H1 (cell line): ENCODE measurements around the gene CAMTA1. TPM values are rescaled to one million over a fixed set of nuclear protein-coding genes. Genes with fewer than 3 reads are reported as not detected.

Experiments used
- polyA plus RNA-seq, 7 experiments: library from polyadenylated mRNA; depleted of rRNA in 3 of 7; stranded (reverse) in 5 of 7; unstranded in 2 of 7; fragments of >200 nt in 5 of 7; fragments of 200-250 nt in 2 of 7; gene quantifications; 1 replicate in 5 of 7; 2 replicates in 1 of 7; 4 replicates in 1 of 7; pipeline versions ENCODE4 v1.2.1 to v1.2.3, GENCODE V29; 2011 to 2013; ENCODE audit warnings: missing spikeins in 2 of 7, mixed read lengths in 2 of 7
- small RNA-seq: library from polyadenylated mRNA; stranded (forward); fragments of <200 nt; extraction: miRNeasy Mini kit (QIAGEN cat#:217004); gene quantifications from one replicate; pipeline ENCODE3, GENCODE V24; 2013; ENCODE audit not compliant: insufficient read depth
- total RNA-seq: library from RNA; stranded (reverse); fragmentation: NEBNext Ultra II Directional; extraction: Animal tissue kit (Norgen Biotek cat#: 25700); gene quantifications from 2 replicates; pipeline ENCODE4 v1.2.1, GENCODE V29; 2021

CAMTA1 gene
- total and polyA plus RNA-seq, 2 of the 8 experiments (the other 6 are each of a cell fraction or from before 2014, with no cell fraction given): 65.0 to 119 TPM

Small RNA genes lying within 50 kb of the gene (small RNA-seq; reads per million reads assigned to genes)
- gene AL359881.1 (not detected), gene AL590128.1 (not detected), gene RNU1-8P (not detected)

Other genes with a start within 250 kb of the CAMTA1 start
- 38.1 and 42.9 TPM in 2 replicates for gene NOL9, start 230.9 kb upstream of the CAMTA1 start, total RNA-seq
- 11.6 and 17.1 TPM in 2 replicates for gene NOL9, start 230.9 kb upstream of the CAMTA1 start, polyA plus RNA-seq (2011; rRNA removed)
- gene TAS1R1, start 230.1 kb upstream of the CAMTA1 start, total RNA-seq: 0.13 TPM in 1 of 2 replicates, not detected in the other
- gene TAS1R1, start 230.1 kb upstream of the CAMTA1 start, polyA plus RNA-seq (2011; rRNA removed): 0.17 and 0.26 TPM in 2 replicates
- gene ZBTB48, start 205.5 kb upstream of the CAMTA1 start, total RNA-seq: 21.4 and 28.2 TPM in 2 replicates
- 28.8 and 35.7 TPM in 2 replicates for gene ZBTB48, start 205.5 kb upstream of the CAMTA1 start, polyA plus RNA-seq (2011; rRNA removed)
- 22.1 and 22.3 TPM in 2 replicates for gene KLHL21, start 182.6 kb upstream of the CAMTA1 start, total RNA-seq
- gene KLHL21, start 182.6 kb upstream of the CAMTA1 start, polyA plus RNA-seq (2011; rRNA removed): 11.9 and 25.4 TPM in 2 replicates
- 38.7 and 39.6 TPM in 2 replicates for gene PHF13, start 171.7 kb upstream of the CAMTA1 start, total RNA-seq
- gene PHF13, start 171.7 kb upstream of the CAMTA1 start, polyA plus RNA-seq (2011; rRNA removed): 11.7 and 16.5 TPM in 2 replicates
- gene THAP3, start 160.6 kb upstream of the CAMTA1 start, total RNA-seq: 12.4 and 15.3 TPM in 2 replicates
- 8.2 and 12.9 TPM in 2 replicates for gene THAP3, start 160.6 kb upstream of the CAMTA1 start, polyA plus RNA-seq (2011; rRNA removed)
- gene DNAJC11, start 83.6 kb upstream of the CAMTA1 start, total RNA-seq: 90.9 and 92.8 TPM in 2 replicates
- 43.9 and 64.3 TPM in 2 replicates for gene DNAJC11, start 83.6 kb upstream of the CAMTA1 start, polyA plus RNA-seq (2011; rRNA removed)